Hematopoietic multipotent progenitor cell treated with erythropoietin and hydrocortisone succinate and interleukin-3 and kit ligand, for 4 days (in vitro differentiated cells): Measurements from ENCODE around the gene GLDN.
"Not testable (repeated sequence)": the region's sequence is repeated elsewhere in the genome, so short reads cannot be mapped to it uniquely, and the experiment has no call there.

Experiments used
- DNase-seq: peaks from one replicate; pipeline ENCODE4 v3.0.0-alpha.2; 2015

Gene GLDN

GRCh38 chr15:51390966-51391422 lies 49.5 kb downstream of the GLDN start:
- DNase-seq = no peak

DNA sequence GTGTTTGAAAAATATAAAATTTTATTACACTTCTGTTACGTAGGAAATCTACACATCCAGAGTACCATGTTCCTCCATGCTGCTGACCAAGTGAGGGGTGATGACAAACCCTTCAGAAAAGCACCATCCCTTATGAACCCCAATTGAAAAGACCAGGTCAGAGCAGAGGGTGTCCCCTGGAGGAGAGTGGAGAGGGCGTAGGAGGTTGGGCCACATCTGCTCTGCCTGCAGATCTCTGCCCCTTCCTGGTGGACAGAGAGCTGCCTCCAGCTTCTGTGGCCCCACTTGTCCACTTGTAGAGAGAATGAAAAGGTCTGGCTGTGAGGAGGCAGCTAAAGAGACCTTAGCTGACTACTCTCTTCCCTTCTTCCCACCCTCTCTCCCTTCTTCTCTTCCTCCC lies 55.5 kb downstream of the GLDN start:
- DNase-seq = no peak

DNA sequence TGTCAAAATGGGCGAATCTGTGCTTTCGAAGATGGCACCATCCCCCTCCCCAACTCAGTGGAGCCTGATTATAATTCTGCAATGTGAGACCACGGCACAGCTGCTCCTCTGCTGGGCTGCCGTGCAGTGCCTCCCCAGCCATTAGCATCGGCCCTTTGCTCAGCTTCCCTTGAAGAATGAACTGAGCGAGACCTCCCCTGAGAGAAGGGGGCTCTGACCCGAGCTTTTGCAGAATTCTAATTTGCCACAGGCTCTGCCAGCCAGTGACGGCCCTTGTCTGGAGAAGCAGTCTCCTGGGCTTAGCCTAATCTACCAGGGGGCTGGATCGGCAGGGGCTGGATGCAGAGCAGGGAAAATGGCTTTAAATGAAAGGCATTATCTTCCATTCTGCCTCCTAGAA lies 57.2 kb downstream of the GLDN start:
- DNase-seq = no peak

DNA sequence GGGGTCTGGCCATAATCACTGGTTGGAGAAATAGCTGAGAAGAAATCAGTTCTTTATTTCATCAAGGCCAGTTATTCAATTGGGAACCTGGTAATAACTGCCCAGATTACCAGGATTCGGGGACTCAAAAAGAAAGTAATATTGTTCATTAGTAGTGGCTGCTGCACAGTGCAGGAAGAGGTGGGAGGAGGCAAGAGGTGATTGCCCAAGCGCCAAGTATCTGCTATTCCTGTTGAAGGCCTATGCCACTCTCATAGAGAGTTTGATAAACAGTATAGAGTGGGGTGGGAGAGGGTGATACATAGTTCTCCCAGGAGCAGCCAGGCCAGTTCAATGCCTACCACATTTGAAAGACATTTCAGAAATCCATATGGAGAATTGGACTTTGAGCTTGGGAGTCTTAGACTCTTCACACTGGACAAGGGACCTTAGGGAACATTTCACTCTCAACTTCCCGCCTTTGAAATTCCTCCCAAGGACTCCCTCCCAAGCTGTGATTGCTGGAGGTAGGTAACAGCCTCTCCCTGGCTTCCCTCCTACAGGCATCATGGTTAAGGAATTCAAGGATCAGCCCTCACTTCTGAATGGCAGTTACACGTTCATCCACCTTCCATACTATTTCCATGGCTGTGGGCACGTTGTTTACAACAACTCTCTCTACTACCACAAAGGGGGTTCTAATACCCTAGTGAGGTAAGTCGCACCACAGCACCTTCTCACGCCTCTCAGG lies 59.8 kb downstream of the GLDN start:
- DNase-seq = no peak

- DNase-seq = peak; percentile 53
Measured at GRCh38 chr15:51401872-51402517, 60.5 kb downstream of the GLDN start.

- DNase-seq = peak; percentile 35
Measured at GRCh38 chr15:51403072-51403878, 61.8 kb downstream of the GLDN start.

- DNase-seq = no peak
Measured at GRCh38 chr15:51403946-51404695, 62.7 kb downstream of the GLDN start.

GRCh38 chr15:51405693-51406523 lies 64.5 kb downstream of the GLDN start:
- DNase-seq = peak; percentile 12

DNA sequence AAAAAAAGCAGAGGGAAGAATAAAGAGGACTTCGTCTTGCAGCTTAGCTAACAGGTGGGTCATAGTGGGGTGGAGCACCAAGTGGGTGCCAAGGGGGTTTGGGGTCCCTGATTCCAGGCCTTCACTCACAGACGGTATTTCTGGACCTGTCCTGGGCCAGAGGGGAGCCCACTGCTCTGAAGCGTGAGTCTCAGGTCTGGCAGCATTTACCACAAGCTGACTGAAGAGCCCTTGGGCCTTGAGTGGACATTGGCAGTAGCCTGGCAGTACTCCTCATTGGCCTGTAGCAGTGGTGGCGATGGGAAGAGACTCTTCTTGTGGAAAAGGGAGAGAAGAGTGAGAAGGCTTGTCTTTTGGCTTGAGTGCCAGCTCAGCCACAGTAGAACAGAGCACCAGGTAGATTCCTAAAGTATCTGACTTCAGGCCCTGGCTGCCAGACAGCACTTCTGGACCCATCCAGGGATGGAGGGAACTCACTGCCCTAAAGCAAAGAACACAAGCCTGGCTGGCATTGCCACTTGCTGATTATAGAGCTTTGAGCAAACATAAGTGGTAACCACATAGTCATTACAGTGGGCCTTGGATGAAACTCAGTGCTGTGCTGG lies 72.9 kb downstream of the GLDN start:
- DNase-seq = no peak

GRCh38 chr15:51416129-51416528 lies 74.7 kb downstream of the GLDN start:
- no peak for DNase-seq

DNA sequence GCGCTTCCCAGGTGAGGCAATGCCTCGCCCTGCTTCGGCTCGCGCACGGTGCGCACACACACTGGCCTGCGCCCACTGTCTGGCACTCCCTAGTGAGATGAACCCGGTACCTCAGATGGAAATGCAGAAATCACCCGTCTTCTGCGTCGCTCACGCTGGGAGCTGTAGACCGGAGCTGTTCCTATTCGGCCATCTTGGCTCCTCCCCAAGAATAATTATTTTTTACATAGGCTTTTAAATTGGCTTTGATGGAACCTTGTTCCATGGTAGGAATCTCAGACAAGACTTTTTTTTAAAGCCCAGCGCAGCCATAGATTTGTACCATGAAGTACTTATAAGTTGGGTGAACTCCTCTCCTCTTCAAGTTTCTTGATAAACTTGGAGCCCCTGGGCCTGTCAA lies 81.6 kb downstream of the GLDN start:
- not testable (repeated sequence) for DNase-seq

- no peak for DNase-seq
Measured at GRCh38 chr15:51424780-51425179, 83.3 kb downstream of the GLDN start.

DNA sequence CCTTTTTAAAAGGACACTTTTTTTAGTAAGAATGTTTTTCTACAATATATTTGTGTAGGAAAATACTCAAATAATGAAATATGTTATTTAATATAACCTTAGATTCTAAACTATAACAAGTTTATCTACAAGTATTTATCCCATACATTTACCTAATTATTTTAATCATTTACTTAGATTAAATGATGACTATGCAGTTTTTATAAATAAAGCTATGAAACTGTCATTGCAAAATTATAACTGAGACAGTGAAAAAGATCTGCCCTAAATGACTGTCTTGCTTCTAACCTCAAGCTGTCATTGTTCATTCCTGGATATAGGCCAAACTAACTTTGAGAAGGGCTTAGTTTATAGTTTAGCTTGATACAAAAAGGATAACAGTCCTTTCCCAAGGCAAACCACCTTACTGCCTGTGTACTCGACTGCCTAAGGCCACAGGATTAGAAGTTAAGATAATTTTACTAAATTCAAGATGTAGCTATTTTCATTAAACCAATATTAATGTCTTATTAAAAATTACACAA lies 84.1 kb downstream of the GLDN start:
- peak; percentile 3 for DNase-seq

DNA sequence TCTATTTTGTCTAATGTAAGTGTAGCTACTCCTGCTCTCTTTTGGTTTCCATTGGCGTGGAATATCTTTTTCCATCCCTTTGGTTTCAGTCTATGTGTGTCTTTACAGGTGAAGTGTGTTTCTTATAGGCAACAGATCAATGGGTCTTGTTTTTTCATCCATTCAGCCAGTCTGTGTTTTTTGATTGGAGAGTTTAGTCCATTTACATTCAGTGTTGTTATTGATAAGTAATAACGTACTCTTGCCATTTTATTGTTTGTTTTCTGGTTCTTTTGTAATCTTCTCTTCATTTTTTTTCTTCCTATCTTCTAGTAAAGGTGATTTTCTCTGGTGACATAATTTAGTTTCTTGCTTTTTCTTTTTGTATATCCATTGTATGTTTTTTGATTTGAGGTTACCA lies 97.1 kb downstream of the GLDN start:
- no peak for DNase-seq

GRCh38 chr15:51443282-51443914 lies 101.9 kb downstream of the GLDN start:
- DNase-seq = no peak

GRCh38 chr15:51444112-51444511 lies 102.7 kb downstream of the GLDN start:
- no peak for DNase-seq

DNA sequence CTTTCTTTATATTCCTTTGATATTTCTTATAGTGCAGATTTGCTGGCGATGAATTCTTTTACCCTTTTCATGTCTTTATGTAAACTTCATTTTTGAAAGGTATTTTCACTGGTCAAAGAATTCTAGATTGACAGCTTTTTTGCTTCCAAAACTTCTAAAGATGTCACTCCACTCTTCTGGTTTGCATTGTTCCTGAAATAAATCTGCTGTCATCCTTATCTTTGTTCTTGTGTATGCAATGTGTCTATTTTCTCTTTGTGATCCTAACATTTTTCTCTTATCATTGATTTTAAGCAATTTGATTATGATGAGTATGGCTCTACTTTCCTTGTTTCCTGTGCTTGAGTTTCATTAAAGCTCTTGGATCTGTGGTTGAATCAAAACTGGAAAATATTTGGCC lies 103.4 kb downstream of the GLDN start:
- no peak for DNase-seq

GRCh38 chr15:51446029-51446744 lies 104.7 kb downstream of the GLDN start:
- not testable (repeated sequence) for DNase-seq

GRCh38 chr15:51447855-51448621 lies 106.6 kb downstream of the GLDN start:
- no peak for DNase-seq
